Measurements from ENCODE around the gene PLXNA4.
"Not testable (repeated sequence)": the region's sequence is repeated elsewhere in the genome, so short reads cannot be mapped to it uniquely, and the experiment has no call there.

The PLXNA4 gene

DNA sequence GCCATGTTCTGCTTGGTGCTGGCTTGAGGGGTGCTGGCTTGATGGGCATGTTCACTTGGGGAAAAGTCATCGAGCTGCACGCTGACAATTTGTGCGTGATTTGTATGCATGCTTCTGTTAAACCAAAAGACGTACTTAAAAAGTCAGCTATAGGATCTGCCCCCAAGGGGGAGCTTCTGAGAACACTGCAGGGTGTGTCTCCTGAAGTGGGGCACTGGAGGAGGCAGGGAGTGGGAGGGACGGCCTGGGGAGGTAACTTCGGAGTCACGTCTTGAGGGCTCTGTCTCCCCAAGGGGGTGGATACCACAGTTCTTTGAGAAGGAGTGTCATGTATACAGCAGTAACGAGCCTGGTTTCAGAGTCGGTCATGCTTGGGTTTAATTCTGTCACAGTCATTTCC, 406.5 kb downstream of the PLXNA4 start:
- Histone ChIP-seq H3K9ac (ENCODE audit: low read length) (no peak overlapping the region), H3K4me2 (ENCODE audit: low read length, poor library complexity, severe bottlenecking) (no peak overlapping the region), H3K23ac (ENCODE audit: low read length in 2 of 2) (no peak overlapping the region), H3K79me1 (replicated peaks; ENCODE audit: low read length, poor library complexity, severe bottlenecking) (no peaks in the 10 kb centered on the region), H3K36me3 (ENCODE audit: control insufficient read depth in 1 of 2, insufficient read depth in 2 of 2, low read depth in 1 of 2, low read length in 2 of 2) (peaks cover 0 to 55% of the 10 kb centered on the region in 2 experiments), H3K18ac (ENCODE audit: low read depth in 1 of 2, low read length in 2 of 2) (no peak overlapping the region), H3K14ac (ENCODE audit: low read length in 2 of 2) (no peak overlapping the region), H2BK12ac (ENCODE audit: low read length in 2 of 2) (no peak overlapping the region), H3K9me3 (ENCODE audit: control insufficient read depth, low read length) (no peaks in the 10 kb centered on the region), H3K4ac (ENCODE audit: low read depth in 1 of 2, low read length in 2 of 2) (no peak overlapping the region), H2BK120ac (ENCODE audit: low read depth, low read length) (no peak overlapping the region), H2AK5ac (ENCODE audit: low read length, severe bottlenecking) (no peak overlapping the region), H2BK15ac (ENCODE audit: low read depth, poor library complexity, severe bottlenecking) (no peak overlapping the region), H3K27me3 (ENCODE audit: control insufficient read depth in 1 of 2, insufficient read depth in 1 of 2, low read length in 2 of 2) (no peaks in the 10 kb centered on the region), H3K4me1 (ENCODE audit: control insufficient read depth, insufficient read depth, low read depth, low read length) (no peaks in the 10 kb centered on the region), H3K4me3 (ENCODE audit: insufficient read depth in 1 of 2, low read depth in 1 of 2, low read length in 2 of 2) (no peak overlapping the region), H2BK5ac (ENCODE audit: low read depth, low read length, poor library complexity, severe bottlenecking) (no peak overlapping the region), H4K8ac (ENCODE audit: low read length) (no peak overlapping the region), H2AFZ (ENCODE audit: low read depth, low read length) (no peak overlapping the region), H3K27ac (ENCODE audit: low read length, poor library complexity, severe bottlenecking) (no peak overlapping the region), H4K91ac (ENCODE audit: low read length) (no peak overlapping the region)
- 67% methylated on average over 7 of the region's 9 CpGs for WGBS
- DNase-seq = no peak

GRCh38 chr7:132168239-132168638, 408.0 kb downstream of the PLXNA4 start:
- no peaks in the 10 kb centered on the region for H3K27me3 ChIP-seq (ENCODE audit: control insufficient read depth in 1 of 2, insufficient read depth in 1 of 2, low read length in 2 of 2)
- no peak overlapping the region for H2BK120ac ChIP-seq (ENCODE audit: low read depth, low read length)
- H3K14ac ChIP-seq (ENCODE audit: low read length in 2 of 2) = no peak overlapping the region
- H3K4me2 ChIP-seq (ENCODE audit: low read length, poor library complexity, severe bottlenecking) = no peak overlapping the region
- no peak overlapping the region for H4K8ac ChIP-seq (ENCODE audit: low read length)
- H3K36me3 ChIP-seq (ENCODE audit: control insufficient read depth in 1 of 2, insufficient read depth in 2 of 2, low read depth in 1 of 2, low read length in 2 of 2) = peaks cover 0 to 52% of the 10 kb centered on the region in 2 experiments
- no peaks in the 10 kb centered on the region for H3K79me1 ChIP-seq (replicated peaks; ENCODE audit: low read length, poor library complexity, severe bottlenecking)
- H3K9me3 ChIP-seq (ENCODE audit: control insufficient read depth, low read length) = no peaks in the 10 kb centered on the region
- H3K18ac ChIP-seq (ENCODE audit: low read depth in 1 of 2, low read length in 2 of 2) = no peak overlapping the region
- no peak overlapping the region for H2BK15ac ChIP-seq (ENCODE audit: low read depth, poor library complexity, severe bottlenecking)
- DNase-seq = no peak
- 91% methylated on average over 16 of the region's 17 CpGs for WGBS
- no peak overlapping the region for H3K4ac ChIP-seq (ENCODE audit: low read depth in 1 of 2, low read length in 2 of 2)
- H3K4me1 ChIP-seq (ENCODE audit: control insufficient read depth, insufficient read depth, low read depth, low read length) = no peaks in the 10 kb centered on the region
- no peak overlapping the region for H4K91ac ChIP-seq (ENCODE audit: low read length)
- H3K4me3 ChIP-seq (ENCODE audit: insufficient read depth in 1 of 2, low read depth in 1 of 2, low read length in 2 of 2) = no peak overlapping the region
- H3K9ac ChIP-seq (ENCODE audit: low read length) = no peak overlapping the region
- no peak overlapping the region for H2AFZ ChIP-seq (ENCODE audit: low read depth, low read length)
- H2AK5ac ChIP-seq (ENCODE audit: low read length, severe bottlenecking) = no peak overlapping the region
- no peak overlapping the region for H3K27ac ChIP-seq (ENCODE audit: low read length, poor library complexity, severe bottlenecking)
- no peak overlapping the region for H2BK12ac ChIP-seq (ENCODE audit: low read length in 2 of 2)
- H2BK5ac ChIP-seq (ENCODE audit: low read depth, low read length, poor library complexity, severe bottlenecking) = no peak overlapping the region
- no peak overlapping the region for H3K23ac ChIP-seq (ENCODE audit: low read length in 2 of 2)

GRCh38 chr7:132165695-132166094, 410.6 kb downstream of the PLXNA4 start:
- not testable (repeated sequence) for DNase-seq; H3K79me1 ChIP-seq (replicated peaks; ENCODE audit: low read length, poor library complexity, severe bottlenecking); H3K9me3 ChIP-seq (ENCODE audit: control insufficient read depth, low read length); H3K27ac ChIP-seq (ENCODE audit: low read length, poor library complexity, severe bottlenecking); H3K4me2 ChIP-seq (ENCODE audit: low read length, poor library complexity, severe bottlenecking); H3K18ac ChIP-seq (ENCODE audit: low read depth in 1 of 2, low read length in 2 of 2); H2AK5ac ChIP-seq (ENCODE audit: low read length, severe bottlenecking); H2AFZ ChIP-seq (ENCODE audit: low read depth, low read length); H3K14ac ChIP-seq (ENCODE audit: low read length in 2 of 2); H3K4me3 ChIP-seq (ENCODE audit: insufficient read depth in 1 of 2, low read depth in 1 of 2, low read length in 2 of 2); H3K4me1 ChIP-seq (ENCODE audit: control insufficient read depth, insufficient read depth, low read depth, low read length); H2BK12ac ChIP-seq (ENCODE audit: low read length in 2 of 2); H2BK15ac ChIP-seq (ENCODE audit: low read depth, poor library complexity, severe bottlenecking); H3K23ac ChIP-seq (ENCODE audit: low read length in 2 of 2); H4K8ac ChIP-seq (ENCODE audit: low read length); H3K9ac ChIP-seq (ENCODE audit: low read length); H3K4ac ChIP-seq (ENCODE audit: low read depth in 1 of 2, low read length in 2 of 2); H2BK120ac ChIP-seq (ENCODE audit: low read depth, low read length); H2BK5ac ChIP-seq (ENCODE audit: low read depth, low read length, poor library complexity, severe bottlenecking); H3K27me3 ChIP-seq (ENCODE audit: control insufficient read depth in 1 of 2, insufficient read depth in 1 of 2, low read length in 2 of 2); H4K91ac ChIP-seq (ENCODE audit: low read length)
- 95% methylated on average over 7 of the region's 7 CpGs for WGBS
- peaks cover 0 to 51% of the 10 kb centered on the region in 2 experiments for H3K36me3 ChIP-seq (ENCODE audit: control insufficient read depth in 1 of 2, insufficient read depth in 2 of 2, low read depth in 1 of 2, low read length in 2 of 2)

DNA sequence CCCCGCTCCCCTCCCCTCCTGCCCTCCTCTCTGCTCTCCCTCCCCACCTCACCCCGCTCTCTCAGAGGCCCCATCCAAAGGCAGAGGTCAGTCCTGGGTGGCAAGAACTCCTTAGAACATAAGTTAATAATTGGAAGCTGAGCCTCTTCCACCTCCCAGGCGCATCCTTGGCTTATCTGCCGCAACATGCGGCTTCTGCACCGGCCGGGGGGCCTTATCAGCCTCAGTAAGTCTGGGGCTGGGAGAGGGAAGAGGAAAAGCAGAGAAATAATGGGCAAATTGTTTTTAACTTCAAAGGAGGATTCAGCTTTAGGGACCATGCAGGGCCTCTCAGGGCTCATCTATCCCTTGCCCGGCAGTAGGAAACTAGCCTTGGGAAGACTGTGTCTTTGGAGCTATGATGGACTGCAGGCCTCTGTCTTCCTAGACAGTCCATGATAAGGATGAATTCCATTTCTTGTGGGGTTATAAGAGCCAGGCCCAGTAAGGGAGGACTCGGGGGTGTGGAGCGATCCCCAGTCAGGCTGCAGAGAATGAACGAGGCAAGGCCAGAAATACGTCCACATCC, 411.6 kb downstream of the PLXNA4 start:
- H3K4me2 ChIP-seq (ENCODE audit: low read length, poor library complexity, severe bottlenecking) = no peak overlapping the region
- H2BK120ac ChIP-seq (ENCODE audit: low read depth, low read length) = no peak overlapping the region
- H3K4me3 ChIP-seq (ENCODE audit: insufficient read depth in 1 of 2, low read depth in 1 of 2, low read length in 2 of 2) = no peak overlapping the region
- WGBS = 47% methylated on average over 10 of the region's 12 CpGs
- no peak overlapping the region for H2BK12ac ChIP-seq (ENCODE audit: low read length in 2 of 2)
- no peak overlapping the region for H3K14ac ChIP-seq (ENCODE audit: low read length in 2 of 2)
- H3K18ac ChIP-seq (ENCODE audit: low read depth in 1 of 2, low read length in 2 of 2) = no peak overlapping the region
- H2AFZ ChIP-seq (ENCODE audit: low read depth, low read length) = no peak overlapping the region
- no peak overlapping the region for H3K23ac ChIP-seq (ENCODE audit: low read length in 2 of 2)
- DNase-seq = no peak
- peaks cover 0 to 54% of the 10 kb centered on the region in 2 experiments for H3K36me3 ChIP-seq (ENCODE audit: control insufficient read depth in 1 of 2, insufficient read depth in 2 of 2, low read depth in 1 of 2, low read length in 2 of 2)
- no peak overlapping the region for H3K9ac ChIP-seq (ENCODE audit: low read length)
- H3K27ac ChIP-seq (ENCODE audit: low read length, poor library complexity, severe bottlenecking) = no peak overlapping the region
- H4K8ac ChIP-seq (ENCODE audit: low read length) = no peak overlapping the region
- H3K27me3 ChIP-seq (ENCODE audit: control insufficient read depth in 1 of 2, insufficient read depth in 1 of 2, low read length in 2 of 2) = peaks cover 0 to 6% of the 10 kb centered on the region in 2 experiments
- H3K4ac ChIP-seq (ENCODE audit: low read depth in 1 of 2, low read length in 2 of 2) = no peak overlapping the region
- no peaks in the 10 kb centered on the region for H3K4me1 ChIP-seq (ENCODE audit: control insufficient read depth, insufficient read depth, low read depth, low read length)
- no peak overlapping the region for H2BK15ac ChIP-seq (ENCODE audit: low read depth, poor library complexity, severe bottlenecking)
- H3K79me1 ChIP-seq (replicated peaks; ENCODE audit: low read length, poor library complexity, severe bottlenecking) = no peaks in the 10 kb centered on the region
- no peak overlapping the region for H4K91ac ChIP-seq (ENCODE audit: low read length)
- no peaks in the 10 kb centered on the region for H3K9me3 ChIP-seq (ENCODE audit: control insufficient read depth, low read length)
- no peak overlapping the region for H2BK5ac ChIP-seq (ENCODE audit: low read depth, low read length, poor library complexity, severe bottlenecking)
- no peak overlapping the region for H2AK5ac ChIP-seq (ENCODE audit: low read length, severe bottlenecking)
